Small intestine (tissue), 7 donors: ENCODE results near the gene NAT16. TPM values are rescaled to one million over a fixed set of nuclear protein-coding genes. Genes with fewer than 3 reads are reported as not detected.
A peak's percentile ranks its signal among the peaks of the same experiment; 100 is the strongest.

Source experiments
- DNase-seq, 2 donors: peaks; one replicate each; pipeline versions ENCODE4 v3.0.0 to v3.0.0-alpha.2; 2013
- FAIRE-seq: peaks from 2 replicates; lab custom pipeline; 2012; peaks lifted over from hg19 to GRCh38; lab: Jason Lieb, UNC
- H3K27ac ChIP-seq, 3 donors: one replicate each; pipeline ENCODE4 v1.5.1; 2013; ENCODE audit warnings: low read length in 2 of 3, mild to moderate bottlenecking in 2 of 3, control low read depth in 1 of 3, inconsistent platforms in 1 of 3, low read depth in 1 of 3, moderate library complexity in 1 of 3
- H3K27me3 ChIP-seq, 3 donors: one replicate each; pipeline ENCODE4 v1.6.1; 2013; ENCODE audit warnings: low read length in 3 of 3, inconsistent platforms in 1 of 3; ENCODE audit not compliant: control insufficient read depth in 3 of 3, insufficient read depth in 3 of 3
- H3K36me3 ChIP-seq, 3 donors: one replicate each; pipeline ENCODE4 v1.6.1; 2013; ENCODE audit warnings: low read length in 3 of 3, inconsistent platforms in 1 of 3, low read depth in 1 of 3, mild to moderate bottlenecking in 1 of 3, moderate library complexity in 1 of 3; ENCODE audit not compliant: control insufficient read depth in 3 of 3, insufficient read depth in 2 of 3
- H3K4me1 ChIP-seq, 3 donors: one replicate each; pipeline ENCODE4 v1.6.1; 2013; ENCODE audit warnings: low read length in 2 of 3, inconsistent platforms in 1 of 3, low read depth in 1 of 3, mild to moderate bottlenecking in 1 of 3, moderate library complexity in 1 of 3; ENCODE audit not compliant: control insufficient read depth in 3 of 3, insufficient read depth in 2 of 3
- H3K4me3 ChIP-seq, 3 donors: one replicate each; pipeline ENCODE4 v1.5.1; 2013; ENCODE audit warnings: low read length in 3 of 3, control low read depth in 1 of 3, inconsistent platforms in 1 of 3, low read depth in 1 of 3, mild to moderate bottlenecking in 1 of 3, moderate library complexity in 1 of 3
- H3K9me3 ChIP-seq, 2 donors: one replicate each; pipeline ENCODE4 v1.6.1; 2013; ENCODE audit warnings: low read depth in 1 of 2, low read length in 1 of 2; ENCODE audit not compliant: control insufficient read depth in 2 of 2, insufficient read depth in 1 of 2
- WGBS, 3 donors: extraction: QIAGEN DNeasy Blood & Tissue Kit; methylation state at CpG; one replicate each; pipeline ENCODE4 v1.1.7; 2013; 5-methylcytosine and 5-hydroxymethylcytosine counted together
- polyA plus RNA-seq, 4 donors: library from polyadenylated mRNA; stranded (reverse) in 3 of 4; unstranded in 1 of 4; fragments of 200-250 nt in 3 of 4; fragments of 120-200 nt in 1 of 4; gene quantifications; one replicate each; pipeline versions ENCODE4 v1.2.1 to v1.2.3, GENCODE V29; 2013
- donor health status: healthy with polysubstance abuse.
- donor health status: control.
- donor health status: control.
- donor health status: Bipolar disorder and iron deficiency.
- donor health status: healthy.

Gene NAT16
- polyA plus RNA-seq, 4 donors, result 0.04 to 0.10 TPM; not detected in 2

DNA sequence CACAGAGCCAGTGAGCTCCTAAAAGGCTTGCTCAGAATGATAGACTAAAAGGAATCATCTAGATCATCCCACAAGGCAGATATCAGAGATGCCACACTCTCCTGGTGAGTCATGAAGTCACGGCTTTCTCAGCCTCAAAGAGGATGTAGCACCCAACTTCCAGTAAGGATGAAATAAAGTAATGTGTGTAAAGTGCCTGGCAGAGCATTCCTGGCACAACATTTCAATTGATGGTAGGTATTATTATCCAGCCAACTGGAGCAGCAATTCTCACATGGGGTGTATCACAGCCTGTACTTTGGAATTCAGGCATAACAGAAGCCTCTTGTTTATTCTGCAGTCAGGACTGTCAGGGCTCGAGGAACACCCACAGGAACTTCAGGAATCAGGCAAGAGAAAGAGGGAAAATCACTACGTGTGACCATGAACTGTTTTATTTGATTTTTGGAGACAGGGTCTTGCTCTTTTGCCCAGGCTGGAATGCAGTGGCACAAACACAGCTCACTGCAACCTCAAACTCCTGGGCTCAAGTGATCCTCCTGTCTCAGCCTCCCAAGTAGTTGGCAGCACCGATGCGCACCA is 5.3 kb upstream of the NAT16 start:
- 43 to 52% (median 44%) methylated on average over 5 of the region's 5 CpGs for WGBS, 3 donors
- peaks cover 2 to 18% (median 17%) of the 10 kb centered on the region in 3 donors for H3K27me3 ChIP-seq
- DNase-seq (peak; percentile 35 to 44), FAIRE-seq (no peak)
- H3K4me1 ChIP-seq, result peaks cover 0 to 8% (median 0%) of the 10 kb centered on the region in 3 donors
- no peak overlapping the region for H3K27ac ChIP-seq
- H3K4me3 ChIP-seq, result no peak overlapping the region
- no peaks in the 10 kb centered on the region for H3K9me3 ChIP-seq
- H3K36me3 ChIP-seq, result peaks cover 0 to under 1% (median 0%) of the 10 kb centered on the region in 3 donors

DNA sequence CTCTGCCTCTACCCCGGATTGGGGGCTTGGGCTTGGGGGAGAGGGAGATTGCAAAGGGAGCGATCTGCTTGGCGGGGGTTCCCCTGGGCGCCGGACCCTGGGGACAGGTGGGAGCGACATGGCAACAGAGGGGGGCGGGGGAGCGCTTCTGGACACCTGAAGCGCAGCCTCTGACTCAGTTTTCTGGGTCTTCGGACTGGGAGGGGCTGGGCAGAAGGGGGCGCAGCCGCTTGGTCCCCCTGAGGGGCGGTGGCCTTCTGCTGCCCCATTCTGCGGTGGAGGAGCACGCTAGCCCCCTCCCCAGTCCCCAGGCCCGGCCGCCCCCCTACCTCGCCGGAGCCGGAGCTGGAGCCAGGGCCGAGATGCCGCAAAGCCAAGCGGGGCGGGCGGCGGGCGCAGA is 380 bp downstream of the NAT16 start:
- Histone ChIP-seq H3K9me3 (no peaks in the 10 kb centered on the region), H3K4me3 (peak overlapping the region in 1 of 3 donors; percentile 13), H3K27me3 (peaks cover 10 to 73% (median 32%) of the 10 kb centered on the region in 3 donors), H3K27ac (no peak overlapping the region), H3K36me3 (no peaks in the 10 kb centered on the region), H3K4me1 (peaks cover 0 to 4% (median 3%) of the 10 kb centered on the region in 3 donors)
- DNase-seq (no peak), FAIRE-seq (no peak)
- 2 to 3% (median 3%) methylated on average over 19 to 27 of the region's 27 CpGs for WGBS, 3 donors

DNA sequence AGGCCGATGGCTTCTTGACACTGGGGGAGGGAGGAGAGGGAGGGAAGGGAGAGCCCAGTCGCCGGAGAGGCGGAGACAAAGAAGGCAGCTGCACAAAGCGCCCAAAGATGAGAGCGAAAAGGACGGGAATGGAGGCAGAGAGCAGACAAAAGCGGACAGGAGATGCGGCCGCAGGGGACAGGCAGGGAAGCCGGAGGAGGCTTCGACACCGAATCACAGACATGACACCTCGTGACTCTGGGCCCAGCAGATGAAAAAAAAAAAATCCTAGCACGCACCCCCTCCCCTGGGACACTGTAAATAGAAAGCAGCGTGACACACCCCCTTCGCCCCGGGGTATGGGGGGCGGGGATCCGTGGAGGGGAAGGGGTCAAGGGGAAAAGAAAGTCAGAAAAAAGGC is 976 bp downstream of the NAT16 start:
- no peak overlapping the region for H3K27ac ChIP-seq
- H3K9me3 ChIP-seq, result no peaks in the 10 kb centered on the region
- H3K4me1 ChIP-seq, result peaks cover 0 to 4% (median 3%) of the 10 kb centered on the region in 3 donors
- 2 to 3% (median 2%) methylated on average over 17 to 20 of the region's 20 CpGs for WGBS, 3 donors
- H3K36me3 ChIP-seq, result no peaks in the 10 kb centered on the region
- no peak overlapping the region for H3K4me3 ChIP-seq
- DNase-seq (no peak), FAIRE-seq (no peak)
- peaks cover 10 to 79% (median 37%) of the 10 kb centered on the region in 3 donors for H3K27me3 ChIP-seq

DNA sequence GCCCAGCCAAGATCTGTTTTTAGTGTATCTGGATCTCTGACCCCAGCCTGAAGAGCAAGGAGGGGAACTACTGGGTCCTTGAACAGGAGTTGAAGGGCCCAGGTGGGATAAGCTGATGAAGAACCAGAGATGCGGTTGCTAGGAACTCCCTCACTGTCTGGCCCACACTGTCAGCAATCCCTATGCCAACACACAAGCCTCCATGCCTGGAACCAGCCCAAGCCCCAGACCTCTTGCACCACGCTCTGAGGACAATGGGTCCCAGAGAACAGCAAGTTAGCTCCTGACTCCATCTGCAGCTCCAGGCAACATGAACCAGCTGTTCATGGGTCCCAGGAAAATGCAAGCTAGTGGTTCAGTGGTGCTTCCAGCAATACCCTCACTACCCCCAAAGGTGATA is 2.4 kb downstream of the NAT16 start:
- H3K9me3 ChIP-seq, result peaks cover 0 to 2% of the 10 kb centered on the region in 2 donors
- no peak for DNase-seq
- H3K27me3 ChIP-seq, result peaks cover 10 to 94% (median 49%) of the 10 kb centered on the region in 3 donors
- H3K4me1 ChIP-seq, result peaks cover 3 to 15% (median 4%) of the 10 kb centered on the region in 3 donors
- no peak overlapping the region for H3K27ac ChIP-seq
- FAIRE-seq, result no peak
- H3K36me3 ChIP-seq, result no peaks in the 10 kb centered on the region
- H3K4me3 ChIP-seq, result no peak overlapping the region
- 71 to 96% (median 89%) methylated on average over 2 of the region's 2 CpGs for WGBS, 3 donors

DNA sequence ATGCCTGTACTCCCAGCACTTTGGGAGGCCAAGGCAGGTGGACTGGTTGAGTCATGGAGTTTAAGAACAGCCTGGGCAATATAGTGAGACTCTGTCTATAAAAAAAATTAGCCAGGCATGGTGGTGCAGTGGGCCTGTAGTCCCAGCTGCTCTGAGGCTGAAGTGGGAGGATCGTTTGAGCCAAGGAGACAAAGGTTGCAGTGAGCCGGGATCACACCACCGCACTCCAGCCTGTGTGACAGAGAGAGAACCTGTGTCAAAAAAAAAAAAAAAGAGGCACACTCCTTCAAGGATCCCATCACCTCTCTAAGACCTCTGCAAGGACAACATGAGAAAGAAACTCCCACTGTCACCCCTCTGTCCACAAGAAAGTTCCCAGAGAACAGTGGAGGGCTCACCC is 4.4 kb downstream of the NAT16 start:
- Histone ChIP-seq H3K27me3 (peaks cover 17 to 99% (median 61%) of the 10 kb centered on the region in 3 donors), H3K4me1 (peaks cover 3 to 22% (median 4%) of the 10 kb centered on the region in 3 donors), H3K36me3 (no peaks in the 10 kb centered on the region), H3K4me3 (no peak overlapping the region), H3K9me3 (peaks cover 0 to 2% of the 10 kb centered on the region in 2 donors), H3K27ac (no peak overlapping the region)
- 3 to 12% (median 10%) methylated on average over 3 of the region's 3 CpGs for WGBS, 3 donors
- FAIRE-seq, result no peak
- peak in 1 of 2 donors; percentile 51 for DNase-seq

DNA sequence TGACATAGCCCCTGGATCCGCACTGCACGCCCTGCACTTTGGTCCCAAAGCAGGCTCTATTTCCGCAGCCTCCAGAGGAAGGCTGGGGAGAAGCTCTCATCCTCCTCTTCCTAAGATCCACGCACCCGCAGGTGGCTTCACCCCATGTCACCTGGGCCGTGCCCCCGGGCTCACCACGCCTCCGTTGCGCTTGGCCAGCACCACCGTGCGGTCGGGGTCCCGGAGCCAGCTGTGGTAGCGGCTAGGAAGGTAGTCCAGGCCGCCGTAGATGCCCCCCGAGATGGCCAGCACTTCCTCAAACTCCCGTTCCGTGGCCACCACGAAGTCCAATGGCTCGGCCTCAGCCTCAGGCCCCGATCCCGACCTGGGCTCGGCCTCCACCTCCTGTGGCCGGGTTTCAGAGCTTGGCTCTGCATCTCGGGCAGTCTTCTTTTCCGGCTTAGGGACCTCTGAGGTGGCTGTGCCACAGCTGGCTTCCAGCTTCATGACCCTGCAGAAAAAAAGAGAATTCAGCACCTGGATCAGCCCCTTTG is 5.7 kb downstream of the NAT16 start:
- Histone ChIP-seq H3K27me3 (peaks cover 11 to 99% (median 63%) of the 10 kb centered on the region in 3 donors), H3K4me3 (no peak overlapping the region), H3K27ac (no peak overlapping the region), H3K9me3 (peaks cover 0 to 2% of the 10 kb centered on the region in 2 donors), H3K36me3 (no peaks in the 10 kb centered on the region), H3K4me1 (peaks cover 0 to 25% (median 4%) of the 10 kb centered on the region in 3 donors)
- no peak for DNase-seq
- FAIRE-seq, result no peak
- 6 to 20% (median 16%) methylated on average over 27 to 28 of the region's 28 CpGs for WGBS, 3 donors

DNA sequence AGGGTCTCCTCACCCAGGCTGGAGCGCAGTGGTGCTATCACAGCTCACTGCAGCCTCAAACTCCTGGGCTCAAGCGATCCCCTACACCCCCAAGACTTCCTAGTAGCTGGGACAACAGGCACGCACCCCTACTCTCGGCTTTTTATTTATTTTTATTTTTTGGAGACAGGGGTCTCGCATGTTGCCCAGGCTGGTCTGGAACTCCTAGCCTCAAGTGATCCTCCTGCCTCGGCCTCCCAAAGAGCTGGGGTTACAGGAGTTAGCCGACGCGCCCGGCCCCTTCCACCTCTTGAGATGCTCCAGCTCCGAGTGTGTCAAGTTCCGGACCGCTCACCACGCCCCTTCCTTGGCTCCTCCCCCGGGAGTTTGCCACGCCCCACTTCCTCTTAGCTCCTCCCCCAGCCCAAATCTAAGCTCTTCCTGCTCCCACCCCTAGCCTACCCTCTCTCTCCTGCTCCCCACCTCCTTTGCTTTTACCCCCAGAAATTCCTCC is 6.3 kb downstream of the NAT16 start:
- Histone ChIP-seq H3K4me3 (no peak overlapping the region), H3K9me3 (peaks cover 0 to 2% of the 10 kb centered on the region in 2 donors), H3K27ac (no peak overlapping the region), H3K27me3 (peaks cover 11 to 100% (median 65%) of the 10 kb centered on the region in 3 donors), H3K36me3 (no peaks in the 10 kb centered on the region), H3K4me1 (peaks cover 0 to 26% (median 4%) of the 10 kb centered on the region in 3 donors)
- FAIRE-seq, result no peak
- 2 to 5% (median 4%) methylated on average over 16 of the region's 16 CpGs for WGBS, 3 donors
- peak in 1 of 2 donors; percentile 58 for DNase-seq

DNA sequence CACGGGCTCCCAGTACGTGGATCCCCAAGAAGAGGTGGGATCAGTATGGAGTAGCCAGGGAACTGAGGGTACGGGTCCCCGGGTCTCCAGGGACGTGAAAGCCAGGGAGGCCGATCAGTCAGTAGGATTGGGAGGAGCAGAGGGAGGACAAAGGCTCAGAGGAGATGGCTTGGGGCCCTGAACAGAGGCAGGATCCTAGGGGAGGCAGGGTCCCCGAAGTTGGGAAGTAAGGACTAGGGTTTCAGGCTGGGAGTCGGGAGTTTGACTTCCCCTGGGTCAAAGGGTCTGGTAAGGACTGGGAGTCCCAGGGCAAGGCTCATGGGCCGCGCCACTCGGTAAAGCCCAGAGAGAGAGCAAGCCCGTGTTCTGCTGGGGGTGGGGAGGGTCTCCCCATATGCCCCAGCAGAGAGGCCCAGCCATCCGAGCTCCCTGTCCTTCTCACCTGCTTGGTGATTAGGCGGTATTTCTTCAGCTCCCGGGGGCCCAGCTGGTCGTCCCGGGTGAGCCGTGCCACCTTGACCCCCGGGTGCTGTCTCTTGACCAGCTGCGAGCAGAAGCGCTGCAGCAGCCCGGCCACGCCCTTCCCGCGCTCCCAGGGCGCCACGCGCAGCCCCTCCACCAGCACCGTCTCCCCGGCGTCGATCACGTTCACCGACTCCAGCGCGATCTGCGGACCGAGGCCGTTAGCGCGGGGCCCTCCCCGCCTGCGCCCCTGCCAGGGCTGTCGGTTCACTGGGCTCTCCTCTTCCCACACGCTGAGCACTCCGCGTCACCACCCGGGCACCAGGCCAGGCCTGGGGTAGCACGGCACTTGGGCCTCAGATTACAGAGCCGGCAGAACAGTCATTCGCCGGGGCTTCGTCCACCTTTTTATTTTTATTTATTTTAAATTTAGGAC is 7.0 kb downstream of the NAT16 start:
- FAIRE-seq (no peak), DNase-seq (peak; percentile 43 to 70)
- peaks cover 0 to 2% of the 10 kb centered on the region in 2 donors for H3K9me3 ChIP-seq

More for the DNA sequence above, 7.0 kb downstream of the NAT16 start:
- Histone ChIP-seq H3K27ac (no peak overlapping the region), H3K4me1 (peaks cover 0 to 26% (median 4%) of the 10 kb centered on the region in 3 donors), H3K27me3 (peaks cover 11 to 100% (median 64%) of the 10 kb centered on the region in 3 donors), H3K4me3 (no peak overlapping the region), H3K36me3 (no peaks in the 10 kb centered on the region)
- 1 to 4% (median 3%) methylated on average over 35 to 53 of the region's 53 CpGs for WGBS, 3 donors
